M059J (cell line): ENCODE data around the gene IGF2BP3. TPM values are rescaled to one million over a fixed set of nuclear protein-coding genes. Genes with fewer than 3 reads are reported as not detected.
"Not testable (repeated sequence)": the region's sequence is repeated elsewhere in the genome, so short reads cannot be mapped to it uniquely, and the experiment has no call there.

ENCODE experiments used
- DNase-seq: peaks from one replicate; pipeline ENCODE4 v3.0.0-alpha.2; 2012; ENCODE audit warnings: low read depth
- total RNA-seq: library from RNA; depleted of rRNA; stranded (reverse); fragments of >200 nt; shearing (Covaris generic); gene quantifications from 2 replicates; pipeline ENCODE4 v1.2.3, GENCODE V29; 2014; rRNA removed

The IGF2BP3 gene
- total RNA-seq = 50.6 and 76.9 TPM in 2 replicates

DNA sequence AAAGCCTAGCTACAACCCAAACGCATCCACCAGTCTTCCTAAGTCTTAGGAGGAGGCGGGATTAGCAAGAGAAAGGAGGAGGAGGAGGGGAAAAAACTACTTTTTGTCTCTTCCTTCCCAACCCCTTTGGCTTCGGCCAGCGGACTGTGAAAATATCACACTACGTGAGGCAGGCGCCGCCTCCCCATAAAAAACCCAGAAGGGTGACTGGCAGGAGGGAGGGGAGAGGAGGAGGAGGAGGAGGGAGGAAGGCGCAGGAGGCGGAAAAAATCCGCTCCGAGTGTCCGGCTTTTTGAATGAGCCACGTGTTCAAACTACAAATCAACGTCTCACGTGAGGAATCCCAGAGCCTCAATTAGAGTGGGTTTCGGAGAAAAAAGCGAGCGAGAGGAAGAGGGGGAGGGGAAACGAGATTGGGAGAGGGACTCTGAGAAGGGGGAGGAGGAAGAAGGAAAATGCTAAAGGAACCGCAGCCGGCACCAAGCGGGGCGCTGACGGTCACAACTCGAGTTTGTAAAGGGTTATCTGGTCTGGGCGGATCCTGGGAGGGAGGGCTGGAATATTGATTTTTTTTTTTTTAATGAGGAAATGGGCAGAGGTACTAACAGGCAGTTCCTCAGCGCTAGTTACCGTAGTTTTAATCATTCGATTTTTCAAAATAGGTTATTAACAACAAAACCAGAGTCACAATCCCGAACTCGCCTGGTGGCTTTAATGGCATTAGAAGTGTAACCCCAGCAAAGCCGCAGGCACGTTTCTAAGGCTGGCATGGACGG lies at the start of gene IGF2BP3:
Gene IGF2BP3, minus strand, starts transcription at position 162 of the 776 bp plus-strand sequence. CDS start 381 bp downstream, outside the sequence.
- peak; percentile 98 for DNase-seq

DNA sequence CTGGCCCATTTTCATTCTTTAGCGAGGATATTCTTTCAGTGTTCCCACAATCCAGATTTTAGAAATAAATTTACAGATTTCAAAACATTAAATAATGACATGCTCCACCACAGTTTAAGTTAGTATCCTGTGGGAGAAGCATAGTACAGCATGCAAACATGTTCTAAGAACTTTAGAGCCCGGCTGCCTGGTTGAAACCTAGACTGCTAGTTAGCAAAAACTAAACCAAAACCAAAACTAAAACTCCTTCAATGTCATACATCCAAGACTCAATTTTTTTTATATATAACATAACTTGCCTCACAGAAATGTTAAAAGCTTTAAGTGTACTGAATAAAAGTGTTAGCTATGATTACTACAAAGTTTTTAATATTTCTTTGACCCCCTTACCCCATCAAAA lies 44.5 kb upstream of the IGF2BP3 start:
- no peak for DNase-seq

DNA sequence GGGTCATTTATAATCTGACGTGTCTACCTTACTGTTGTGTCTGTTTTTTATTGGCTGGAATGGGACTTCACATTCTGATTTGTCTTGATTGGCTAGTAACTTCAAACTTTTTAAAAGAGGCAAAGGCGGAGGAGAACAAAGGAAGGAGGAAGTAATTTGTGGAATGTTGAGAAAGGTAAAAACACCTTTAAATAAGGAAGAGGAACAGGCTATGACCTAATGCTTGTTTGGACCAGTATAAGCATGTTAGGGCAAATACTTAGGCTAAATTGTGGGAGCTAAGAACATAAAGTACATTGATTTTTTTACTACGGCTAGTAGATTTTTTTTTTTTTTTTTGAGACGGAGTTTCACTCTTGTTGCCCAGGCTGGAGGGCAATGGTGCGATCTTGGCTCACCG lies 43.5 kb upstream of the IGF2BP3 start:
- not testable (repeated sequence) for DNase-seq

DNA sequence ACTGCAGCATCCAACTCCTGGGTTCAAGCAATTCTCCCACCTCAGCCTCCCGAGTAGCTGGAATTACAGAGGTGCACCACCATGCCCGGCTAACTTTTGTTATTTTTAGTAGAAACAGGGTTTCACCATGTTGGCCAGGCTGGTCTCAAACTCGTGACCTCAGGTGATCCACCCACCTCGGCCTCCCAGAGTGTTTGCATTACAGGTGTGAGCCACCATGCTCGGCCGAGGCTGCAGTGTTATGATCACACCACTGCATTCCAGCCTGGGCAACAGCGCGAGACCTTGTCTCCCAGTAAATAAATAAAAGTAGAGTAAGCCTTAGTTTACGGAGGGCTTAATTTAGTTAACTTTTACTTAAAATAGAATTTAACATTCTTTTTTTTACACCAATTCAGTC lies 23.7 kb upstream of the IGF2BP3 start:
- DNase-seq = no peak

DNA sequence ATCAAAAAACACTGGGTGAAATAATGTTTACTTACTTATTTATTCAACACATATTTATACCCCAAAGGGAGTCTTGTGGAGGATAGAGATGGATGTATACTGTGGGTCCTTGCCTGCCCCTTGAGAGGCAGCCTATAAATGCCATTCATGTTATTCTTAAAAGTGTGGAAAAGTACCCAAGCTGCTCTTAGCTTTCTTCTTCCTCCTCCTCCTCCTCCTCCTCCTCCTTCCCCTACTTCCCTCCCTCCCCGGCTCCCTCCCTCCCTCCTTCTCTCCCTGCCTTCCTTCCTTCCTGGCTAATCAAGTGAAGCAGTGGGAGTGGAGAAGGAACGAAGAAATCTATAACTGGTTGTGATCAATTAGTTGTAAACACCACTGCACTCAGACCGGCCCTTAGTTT lies 21.2 kb upstream of the IGF2BP3 start:
- DNase-seq = peak; percentile 25

DNA sequence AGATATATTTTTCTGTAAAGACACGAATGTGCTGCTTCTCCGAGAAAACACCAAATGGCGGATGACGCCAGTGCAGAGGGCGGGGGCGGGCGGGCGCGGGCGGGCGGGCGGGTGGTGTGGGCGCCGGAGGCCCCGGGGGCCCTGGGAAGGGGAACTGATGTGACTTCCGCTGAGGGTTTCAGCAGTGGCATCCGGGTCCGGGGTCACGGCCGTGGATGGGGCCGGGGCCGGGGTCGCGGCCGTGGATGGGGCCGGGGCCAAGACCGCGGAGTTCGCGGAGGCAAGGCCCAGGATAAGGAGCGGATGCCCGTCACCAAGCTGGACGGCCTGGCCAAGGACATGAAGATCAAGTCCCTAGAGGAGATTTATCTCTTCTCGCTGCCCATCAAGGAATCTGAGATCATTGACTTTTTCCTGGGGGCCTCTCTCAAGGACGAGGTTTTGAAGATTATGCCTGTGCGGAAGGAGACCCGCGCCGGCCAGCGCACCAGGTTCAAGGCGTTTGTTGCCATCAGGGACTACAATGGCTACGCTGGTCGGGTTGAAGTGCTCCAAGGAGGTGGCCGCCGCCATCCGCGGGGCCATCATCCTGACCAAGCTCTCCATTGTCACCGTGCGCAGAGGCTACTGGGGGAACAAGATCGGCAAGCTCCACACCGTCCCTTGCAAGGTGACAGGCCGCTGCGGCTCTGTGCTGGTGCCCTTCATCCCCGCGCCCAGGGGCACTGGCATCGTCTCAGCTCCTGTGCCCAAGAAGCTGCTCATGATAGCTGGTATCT lies 20.3 kb upstream of the IGF2BP3 start:
- peak; percentile 47 for DNase-seq

DNA sequence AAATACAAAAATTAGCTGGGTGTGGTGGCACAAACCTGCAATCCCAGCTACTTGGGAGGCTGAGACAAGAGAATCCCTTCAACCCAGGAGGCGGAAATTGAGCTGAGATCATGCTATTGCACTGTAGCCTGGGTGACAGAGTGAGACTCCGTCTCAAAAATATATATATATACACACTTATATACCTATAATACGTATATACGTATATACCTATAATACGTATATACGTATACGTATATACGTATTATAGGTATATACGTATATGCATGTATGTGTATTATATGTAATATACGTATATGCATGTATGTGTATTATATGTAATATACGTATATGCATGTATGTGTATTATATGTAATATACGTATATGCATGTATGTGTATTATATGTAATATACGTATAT lies 18.4 kb upstream of the IGF2BP3 start:
- not testable (repeated sequence) for DNase-seq

DNA sequence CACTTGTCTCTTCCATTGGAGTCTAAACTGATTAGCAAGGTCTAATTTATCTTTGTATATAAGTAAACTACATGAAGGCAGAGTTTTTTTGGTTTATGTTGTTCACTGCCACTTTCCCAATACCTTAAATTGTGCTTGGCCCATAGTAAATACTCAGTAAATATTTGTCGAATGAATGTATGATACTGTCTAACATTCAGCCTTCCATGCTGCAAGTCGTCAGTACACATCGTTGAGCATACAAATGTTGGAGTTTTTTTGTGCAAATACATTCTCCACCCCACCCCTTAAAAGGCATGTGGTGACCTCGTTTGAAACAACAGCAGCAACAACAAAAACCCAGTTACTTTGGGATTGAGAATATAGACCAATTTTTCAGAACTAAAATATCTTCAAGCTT lies 17.4 kb upstream of the IGF2BP3 start:
- DNase-seq = no peak

- no peak for DNase-seq
These were observed 15.9 kb upstream of the IGF2BP3 start for GRCh38 chr7:23486002-23486773.

GRCh38 chr7:23482686-23483085 lies 12.4 kb upstream of the IGF2BP3 start:
- DNase-seq = no peak

GRCh38 chr7:23477962-23478866 lies 7.9 kb upstream of the IGF2BP3 start:
- DNase-seq = no peak

DNA sequence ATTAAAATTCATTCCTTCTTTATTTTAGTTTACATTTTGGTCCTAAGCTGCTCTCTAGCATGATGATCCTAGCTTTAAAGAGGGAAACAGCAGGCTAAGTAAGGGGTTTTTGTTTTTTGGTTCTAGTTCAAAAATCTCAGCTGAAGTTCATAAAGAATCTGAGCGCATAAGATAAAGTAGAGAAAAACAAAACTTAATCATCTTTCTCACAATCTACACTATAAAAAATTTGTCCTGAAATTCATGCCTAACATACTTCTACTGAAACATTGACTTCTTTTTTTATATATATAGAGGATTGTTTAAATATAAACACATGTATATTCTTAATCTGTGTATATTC lies 6.8 kb upstream of the IGF2BP3 start:
- no peak for DNase-seq

- DNase-seq = no peak
These were observed 6.2 kb upstream of the IGF2BP3 start for GRCh38 chr7:23476286-23477156.

DNA sequence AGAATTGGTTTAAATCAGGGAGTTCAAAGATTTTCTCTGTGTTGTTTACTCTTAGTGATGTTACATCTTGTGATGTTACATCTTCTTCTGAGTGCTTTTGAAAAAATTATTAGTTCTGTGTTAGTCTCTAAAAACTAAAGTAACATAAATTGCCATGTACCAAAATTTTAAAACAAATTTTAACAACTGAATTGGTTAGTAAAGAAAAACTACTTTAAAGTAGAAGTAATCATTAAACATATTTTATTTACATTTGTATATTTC lies 5.2 kb upstream of the IGF2BP3 start:
- no peak for DNase-seq

DNA sequence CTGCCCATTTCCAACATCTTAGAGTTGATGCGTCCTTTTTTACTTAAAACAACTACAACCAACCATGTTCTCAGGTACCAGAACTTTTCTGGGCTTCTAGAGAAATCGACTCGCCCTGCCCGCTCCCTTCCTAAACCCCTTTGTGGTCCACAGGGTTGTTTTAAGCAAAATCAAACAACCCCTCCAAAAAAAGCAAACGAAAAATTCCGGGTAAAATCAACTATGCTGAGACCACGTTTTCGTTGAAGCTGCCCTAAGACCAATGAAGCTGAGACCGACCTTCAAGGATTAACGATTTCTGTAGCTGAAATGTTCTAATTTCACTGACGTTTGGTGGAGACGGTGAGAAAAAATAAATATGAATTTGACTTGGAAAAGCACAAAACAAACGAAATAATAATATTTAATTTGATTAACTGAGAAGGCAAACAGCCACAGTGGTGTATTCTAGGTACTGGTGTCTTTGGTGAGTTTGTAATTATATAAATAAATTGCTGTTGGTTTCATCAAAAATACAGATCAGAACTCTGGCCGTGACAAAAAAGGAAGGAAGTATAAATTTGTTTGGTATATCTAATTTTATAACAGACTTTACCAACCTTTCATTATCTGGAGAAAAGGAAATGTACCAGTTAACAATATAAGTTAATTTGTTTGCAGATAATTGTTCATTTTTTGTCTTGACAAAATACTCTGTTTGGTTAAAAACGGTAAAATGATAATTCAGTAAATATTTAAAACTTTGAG lies 4.7 kb upstream of the IGF2BP3 start:
- peak; percentile 18 for DNase-seq

DNA sequence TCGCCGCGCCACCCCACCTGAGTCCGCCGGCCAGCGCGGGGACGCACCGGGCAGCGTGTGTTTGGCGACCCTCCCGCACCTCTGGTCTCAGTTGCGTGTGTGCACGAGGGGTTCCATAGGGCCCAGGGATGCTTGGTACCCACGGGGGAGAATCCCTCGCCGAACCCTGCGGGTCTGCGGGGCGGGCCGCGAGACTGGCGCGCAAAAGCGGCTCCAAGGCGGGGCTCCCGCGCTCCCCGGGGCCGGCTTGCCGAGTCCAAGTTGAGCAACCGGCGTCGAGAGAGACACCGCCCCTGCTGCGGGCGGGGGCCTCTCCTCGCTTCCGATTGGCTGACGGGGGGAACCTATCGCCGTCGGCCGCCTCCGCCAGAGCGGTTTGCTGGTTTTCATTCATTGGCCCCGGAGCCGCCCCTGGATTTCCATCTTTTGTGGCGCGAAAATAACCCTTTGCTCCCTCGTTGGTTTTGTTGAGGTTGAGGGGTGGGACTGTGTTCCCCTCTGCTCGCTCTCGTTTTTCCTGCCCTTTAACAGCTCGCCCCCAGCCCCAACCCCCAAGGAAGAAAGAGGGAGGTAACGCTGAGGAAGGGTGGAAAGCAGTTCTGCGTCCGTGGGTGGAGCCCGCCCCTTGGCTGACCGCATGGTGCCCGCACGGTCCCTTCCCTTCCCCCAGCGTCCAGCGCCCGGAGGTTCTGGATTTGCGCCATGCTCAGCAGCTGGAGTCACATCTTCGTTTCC lies 4.0 kb upstream of the IGF2BP3 start:
- peak; percentile 97 for DNase-seq

- DNase-seq = no peak
These were observed 3.5 kb upstream of the IGF2BP3 start for GRCh38 chr7:23473844-23474093.

DNA sequence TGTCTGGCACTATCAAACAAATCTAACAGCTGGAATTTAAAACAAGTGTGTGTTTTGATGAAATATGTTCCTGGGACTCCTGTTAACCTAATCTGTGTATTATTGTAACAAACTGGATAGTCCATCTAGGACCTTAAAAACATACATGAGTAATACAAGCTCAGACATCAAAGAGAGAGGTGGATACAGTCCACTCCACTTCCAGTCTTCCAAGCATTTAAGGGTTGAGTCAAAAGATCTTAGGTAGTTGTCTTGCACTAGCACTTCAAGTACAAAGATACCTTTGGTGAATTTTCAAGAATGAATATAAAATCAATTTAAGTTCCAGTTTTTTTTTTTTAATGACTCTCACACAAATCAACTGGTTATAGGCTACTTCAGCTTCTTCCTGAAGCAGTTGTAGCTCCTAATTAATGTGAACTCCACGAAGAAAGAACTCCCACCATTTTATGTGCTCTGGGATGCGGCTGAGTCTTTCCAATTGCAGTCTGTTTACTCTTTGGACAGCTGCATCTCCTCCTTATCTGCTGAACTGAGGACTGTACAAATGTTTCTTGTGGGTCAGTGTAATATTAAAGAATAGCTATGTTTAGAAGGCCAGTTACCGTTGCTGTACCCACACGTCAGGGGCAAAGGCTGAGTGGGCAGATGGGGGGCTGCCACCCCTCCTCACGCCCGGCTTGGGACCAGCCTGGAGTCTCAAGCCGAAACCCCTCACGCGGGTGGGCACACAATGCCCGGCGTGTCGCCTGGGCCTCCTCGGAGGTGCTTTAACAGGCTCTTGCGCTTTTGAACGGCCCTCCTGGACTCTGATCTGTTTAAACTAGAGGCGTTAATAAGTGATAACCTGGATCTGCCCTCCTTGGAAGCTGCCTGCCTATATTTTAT lies 2.9 kb upstream of the IGF2BP3 start:
- DNase-seq = peak; percentile 61
